Hematopoietic multipotent progenitor cell treated with erythropoietin and hydrocortisone succinate and interleukin-3 and kit ligand, for 4 days (in vitro differentiated cells): ENCODE measurements around the gene NFATC3.
"Not testable (repeated sequence)": the region's sequence is repeated elsewhere in the genome, so short reads cannot be mapped to it uniquely, and the experiment has no call there.

Source experiments
- DNase-seq: peaks from one replicate; pipeline ENCODE4 v3.0.0-alpha.2; 2015

The NFATC3 gene

DNA sequence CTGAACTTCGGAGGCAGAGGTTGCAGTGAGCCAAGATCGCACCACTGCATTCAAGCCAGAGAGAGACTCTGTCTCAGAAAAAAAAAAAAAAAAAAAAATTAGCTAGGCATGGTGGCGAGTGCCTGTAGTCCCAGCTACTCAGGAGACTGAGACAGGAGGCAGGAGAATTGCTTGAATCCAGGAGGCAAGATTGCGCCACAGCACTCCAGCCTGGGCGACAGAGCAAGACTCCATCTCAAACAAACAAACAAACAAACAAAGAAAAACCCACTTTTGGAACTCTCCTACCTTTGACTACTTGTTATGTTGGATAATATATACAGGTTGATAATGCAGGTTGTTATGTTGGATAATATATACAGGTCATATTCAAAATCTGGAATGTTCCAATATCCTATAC is 35.3 kb downstream of the NFATC3 start:
- not testable (repeated sequence) for DNase-seq

DNA sequence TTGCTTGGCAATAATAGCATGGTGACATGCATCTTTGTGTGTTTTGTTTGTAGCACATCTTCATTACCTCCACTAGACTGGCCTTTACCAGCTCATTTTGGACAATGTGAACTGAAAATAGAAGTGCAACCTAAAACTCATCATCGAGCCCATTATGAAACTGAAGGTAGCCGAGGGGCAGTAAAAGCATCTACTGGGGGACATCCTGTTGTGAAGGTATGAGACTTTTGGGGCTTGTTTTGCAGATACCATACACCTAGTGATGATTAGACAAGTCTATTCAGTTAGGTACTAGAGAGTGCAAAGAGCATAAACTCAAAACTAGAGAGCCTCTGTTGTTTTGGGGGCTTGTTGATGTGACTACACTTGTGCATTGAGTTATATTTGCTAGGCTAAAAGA is 41.2 kb downstream of the NFATC3 start:
- DNase-seq, result no peak

DNA sequence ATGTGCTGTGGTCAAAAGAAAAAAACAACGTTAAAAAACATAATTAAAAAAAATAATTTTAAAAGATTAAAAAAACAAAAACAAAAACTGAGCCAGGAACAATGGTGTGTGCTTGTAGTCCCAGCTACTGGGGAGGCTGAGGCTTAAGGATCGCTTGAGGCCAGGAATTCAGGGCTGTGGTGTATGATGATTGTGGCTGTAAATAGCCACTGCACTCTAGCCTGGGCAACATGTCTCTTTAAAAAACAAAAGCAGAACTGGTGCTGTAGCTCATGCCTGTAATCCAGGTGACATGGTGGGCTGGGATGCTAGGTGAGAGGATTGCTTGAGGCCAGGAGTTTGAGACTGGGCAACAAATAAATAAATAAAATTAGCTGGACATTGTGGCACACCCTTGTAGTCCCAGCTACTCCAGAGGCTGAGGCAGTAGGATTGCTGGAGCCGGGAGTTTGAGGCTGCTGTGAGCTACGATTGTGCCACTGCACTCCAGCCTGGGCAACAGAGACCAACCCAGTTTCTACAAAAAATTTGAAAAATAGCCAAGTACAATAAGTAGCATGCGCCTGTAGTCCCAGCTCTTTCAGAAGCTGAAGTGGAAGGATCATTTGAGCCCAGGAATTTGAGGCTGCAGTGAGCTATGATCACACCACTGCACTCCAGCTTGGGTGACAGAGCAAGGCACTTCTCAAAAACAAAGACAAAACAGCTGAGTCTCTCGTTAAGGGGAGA is 43.6 kb downstream of the NFATC3 start:
- no peak for DNase-seq

DNA sequence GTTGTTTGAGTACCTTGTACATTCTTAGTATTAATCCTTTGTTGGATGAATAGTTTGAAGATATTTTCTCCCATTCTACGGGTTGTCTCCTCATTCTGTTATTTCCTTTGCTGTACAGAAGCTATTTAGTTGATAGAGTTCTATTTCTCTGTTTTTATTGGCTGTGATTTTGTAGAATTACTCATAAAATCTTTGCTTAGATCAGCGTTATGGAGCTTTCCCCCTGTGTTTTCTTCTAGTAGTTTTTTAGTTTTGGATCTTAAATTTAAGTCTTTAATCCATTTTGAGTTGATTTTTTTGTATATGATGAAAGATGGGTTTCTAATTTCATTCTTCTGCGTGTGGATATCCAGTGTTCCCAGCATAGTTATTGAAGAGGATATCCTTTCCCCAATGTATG is 45.4 kb downstream of the NFATC3 start:
- no peak for DNase-seq

DNA sequence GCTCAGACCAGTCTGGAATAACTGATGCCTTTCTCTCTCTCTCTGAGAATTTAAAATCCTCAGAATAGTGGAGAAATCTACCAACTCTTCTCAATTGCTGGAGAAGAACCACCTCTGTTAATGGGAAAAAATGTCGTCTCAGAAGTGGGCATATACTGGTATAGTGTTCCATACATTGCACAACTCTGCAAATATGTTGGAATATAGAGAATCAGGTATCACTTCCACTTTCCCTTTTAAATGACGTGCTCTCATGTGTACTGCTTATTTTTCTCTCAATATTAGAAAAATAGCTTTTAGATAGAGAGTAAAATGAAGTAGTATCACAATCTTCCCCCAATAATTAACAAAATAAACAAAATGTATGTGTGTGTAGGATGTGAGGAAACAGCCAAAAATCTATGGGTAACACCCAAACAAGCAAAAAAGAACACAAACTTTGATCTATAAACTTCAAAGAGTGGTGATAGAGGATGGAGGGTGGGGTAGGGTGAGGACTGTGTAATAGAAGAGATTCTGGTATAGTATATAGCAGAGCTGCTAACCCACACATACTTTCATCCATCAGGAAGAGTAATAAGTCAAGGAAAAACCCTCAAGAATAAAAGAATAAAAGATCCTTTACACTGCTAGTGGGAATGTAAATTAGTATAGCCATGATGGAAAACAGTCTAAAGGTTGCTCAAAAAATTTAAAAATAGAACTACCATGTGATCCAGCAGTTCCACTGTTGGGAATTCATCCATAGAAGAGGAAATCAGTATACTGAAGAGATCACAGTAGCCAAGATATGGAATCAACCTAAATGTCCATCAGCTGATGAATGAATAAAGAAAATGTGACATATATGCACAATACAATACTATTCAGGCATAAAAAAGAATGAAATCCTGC is 46.9 kb downstream of the NFATC3 start:
- no peak for DNase-seq

DNA sequence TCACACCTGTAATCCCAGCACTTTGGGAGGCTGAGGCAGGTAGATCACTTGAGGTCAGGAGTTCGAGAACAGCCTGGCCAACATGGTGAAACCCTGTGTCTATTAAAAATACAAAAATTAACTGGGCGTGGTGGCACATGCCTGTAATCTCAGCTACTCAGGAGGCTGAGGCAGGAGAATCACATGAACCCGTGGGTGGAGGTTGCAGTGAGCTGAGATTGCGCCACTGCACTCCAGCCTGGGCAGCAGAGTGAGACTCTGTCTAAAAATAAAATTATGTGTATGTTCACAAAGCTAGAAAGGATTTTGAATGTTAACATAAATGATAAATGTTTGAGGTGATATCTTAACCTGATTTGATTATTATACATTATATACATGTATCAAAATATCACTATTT is 47.8 kb downstream of the NFATC3 start:
- not testable (repeated sequence) for DNase-seq

DNA sequence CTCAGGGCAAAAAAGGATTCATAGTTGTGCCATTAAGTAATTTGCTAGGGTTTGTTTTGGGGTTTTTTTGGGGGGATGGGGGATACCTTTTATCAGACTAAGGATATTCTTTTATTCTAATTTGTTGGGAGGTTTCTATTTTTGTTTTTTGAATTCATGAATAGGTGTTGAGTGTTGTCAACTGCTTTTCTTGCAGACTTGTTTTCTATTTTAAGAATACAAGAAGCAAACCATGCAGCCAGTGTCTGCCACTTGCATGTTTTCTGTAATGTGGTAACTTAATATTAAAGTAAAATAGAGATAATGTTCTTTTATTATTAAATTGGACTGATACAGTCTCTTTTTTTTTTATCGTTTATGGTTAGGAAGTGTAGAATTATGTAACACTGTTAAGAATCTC is 49.5 kb downstream of the NFATC3 start:
- DNase-seq, result no peak

DNA sequence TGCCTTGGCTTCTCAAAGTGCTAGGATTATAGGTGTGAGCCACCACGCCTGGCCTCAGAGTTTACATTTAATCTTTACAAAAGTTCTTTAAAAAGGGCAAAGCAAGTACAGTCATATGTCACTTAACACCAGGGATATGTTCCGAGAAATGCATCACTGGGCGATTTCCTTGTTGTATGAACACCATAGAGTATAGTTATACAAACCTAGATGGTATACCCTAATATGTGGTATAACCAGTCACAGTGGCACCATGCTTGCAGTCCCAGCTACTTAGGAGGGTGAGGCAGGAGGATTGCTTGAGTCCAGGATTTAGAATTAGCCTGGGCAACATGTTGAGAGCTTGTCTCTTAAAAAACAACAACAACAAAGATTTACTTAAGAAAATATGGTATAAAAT is 51.3 kb downstream of the NFATC3 start:
- no peak for DNase-seq

DNA sequence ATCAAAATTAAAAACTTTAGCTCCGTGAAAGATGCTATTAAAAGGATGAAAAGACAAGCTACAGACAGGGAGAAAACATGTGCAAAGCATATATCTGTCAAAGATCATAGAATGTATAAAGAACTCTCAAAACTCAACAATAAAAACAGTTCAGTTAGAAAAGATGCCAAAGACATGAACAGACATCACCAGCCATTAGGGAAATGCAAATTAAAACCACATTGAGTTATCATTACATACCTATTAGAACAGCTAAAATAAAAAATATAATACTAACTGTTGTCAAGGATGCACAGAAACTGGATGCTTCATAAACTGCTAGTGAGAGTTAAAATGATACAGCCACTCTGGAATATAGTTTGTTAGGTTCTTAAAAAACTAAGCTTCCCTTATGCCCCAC is 58.8 kb downstream of the NFATC3 start:
- no peak for DNase-seq

DNA sequence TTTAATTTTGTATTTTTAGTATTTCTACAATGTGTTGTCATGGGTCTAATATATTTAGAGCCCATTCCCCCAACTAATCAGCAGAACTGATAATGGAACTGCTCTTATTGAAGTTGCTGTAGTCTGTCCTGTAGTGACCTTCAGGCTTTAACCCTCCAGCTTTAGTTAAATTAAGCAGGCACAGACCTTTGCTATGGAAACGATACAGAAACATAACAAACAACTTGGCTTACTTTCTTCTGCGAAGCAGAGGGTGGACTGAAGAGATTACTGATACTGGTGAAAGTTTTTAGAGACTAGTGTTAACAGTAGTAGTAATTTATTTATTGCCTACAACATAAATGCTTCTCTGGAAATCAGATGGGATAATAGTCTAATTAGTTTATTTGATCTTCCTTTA is 61.4 kb downstream of the NFATC3 start:
- DNase-seq, result peak; percentile 42

DNA sequence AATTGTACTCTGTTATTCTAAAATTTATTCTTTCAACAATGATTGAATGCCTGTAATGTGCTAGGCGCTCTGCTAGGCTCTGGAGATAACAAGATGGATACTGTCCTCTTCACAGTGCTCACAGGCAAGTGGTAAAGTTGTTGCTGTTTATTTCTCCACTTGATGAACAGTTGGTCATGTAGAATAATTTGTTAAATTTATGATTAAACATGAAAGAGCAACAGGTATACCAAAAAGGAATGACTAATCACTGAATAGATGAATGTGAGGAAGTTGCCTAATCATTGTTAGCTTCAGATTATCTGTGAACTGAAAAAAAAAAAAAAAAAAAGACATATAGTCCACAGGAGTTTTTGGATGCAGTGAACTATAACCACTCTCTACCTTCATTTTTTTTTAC is 62.3 kb downstream of the NFATC3 start:
- DNase-seq, result peak; percentile 14

DNA sequence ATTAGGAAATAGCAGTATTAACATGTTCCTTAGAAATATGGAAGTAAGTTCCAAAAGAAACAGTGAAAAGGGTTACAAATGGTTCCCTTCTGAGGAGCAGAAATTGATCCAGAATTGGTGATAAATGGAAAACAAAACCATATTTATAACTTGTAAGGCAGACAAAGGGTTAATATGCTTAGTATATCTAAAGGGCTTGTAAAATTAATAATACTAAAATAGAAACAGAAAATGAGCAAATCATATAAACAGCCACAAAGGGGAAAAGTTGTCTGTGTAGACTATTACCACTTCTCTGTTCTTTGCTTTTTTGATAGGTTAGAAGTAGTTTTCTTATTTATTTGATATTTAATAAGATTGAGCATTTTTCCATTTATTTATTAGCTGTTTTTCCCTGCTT is 64.4 kb downstream of the NFATC3 start:
- no peak for DNase-seq

DNA sequence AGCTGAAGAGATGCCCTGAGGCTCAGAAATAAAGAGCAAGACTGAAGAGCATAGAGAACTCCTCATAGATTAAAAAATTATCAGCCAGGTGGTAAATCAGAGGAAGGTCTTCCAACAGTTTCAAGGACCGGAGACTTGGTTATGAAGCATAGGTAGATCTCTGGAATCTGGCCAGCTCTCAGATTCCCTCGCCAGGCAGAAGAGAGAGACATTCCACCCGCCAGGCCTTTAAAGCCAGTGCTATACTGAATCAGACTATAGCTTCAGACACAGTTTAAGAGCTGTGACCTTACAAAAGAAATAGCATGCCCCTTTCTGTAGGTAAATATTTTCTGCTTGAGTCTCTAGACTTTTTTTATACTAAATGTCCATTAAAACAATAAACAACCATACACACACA is 70.3 kb downstream of the NFATC3 start:
- no peak for DNase-seq

DNA sequence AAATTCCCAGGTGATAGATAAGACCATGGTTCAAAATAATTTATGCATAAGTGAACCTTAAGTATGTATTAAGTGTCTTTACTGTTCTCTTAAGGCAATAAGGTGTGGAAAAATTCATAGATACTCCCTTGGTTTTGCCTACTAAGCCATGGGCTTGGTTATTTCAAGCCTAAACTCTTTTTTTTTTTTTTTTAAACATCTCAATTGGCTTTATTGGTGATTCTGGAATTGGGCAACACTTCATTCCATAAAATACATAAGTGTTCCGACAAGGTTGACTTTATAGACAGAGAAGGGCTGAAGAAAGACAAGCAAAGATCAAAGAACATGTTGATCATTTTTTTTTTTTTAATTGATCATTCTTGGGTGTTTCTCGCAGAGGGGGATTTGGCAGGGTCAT is 77.2 kb downstream of the NFATC3 start:
- no peak for DNase-seq

DNA sequence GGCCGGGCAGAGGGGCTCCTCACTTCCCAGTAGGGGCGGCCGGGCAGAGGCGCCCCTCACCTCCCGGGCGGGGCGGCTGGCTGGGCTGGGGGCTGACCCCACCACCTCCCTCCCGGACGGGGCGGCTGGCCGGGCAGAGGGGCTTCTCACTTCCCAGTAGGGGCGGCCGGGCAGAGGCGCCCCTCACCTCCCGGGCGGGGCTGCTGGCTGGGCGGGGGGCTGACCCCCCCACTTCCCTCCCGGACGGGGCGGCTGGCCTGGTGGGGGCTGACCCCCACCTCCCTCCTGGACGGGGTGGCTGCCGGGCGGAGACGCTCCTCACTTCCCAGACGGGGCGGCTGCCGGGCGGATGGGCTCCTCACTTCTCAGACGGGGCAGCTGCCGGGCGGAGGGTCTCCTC is 78.1 kb downstream of the NFATC3 start:
- DNase-seq, result not testable (repeated sequence)

DNA sequence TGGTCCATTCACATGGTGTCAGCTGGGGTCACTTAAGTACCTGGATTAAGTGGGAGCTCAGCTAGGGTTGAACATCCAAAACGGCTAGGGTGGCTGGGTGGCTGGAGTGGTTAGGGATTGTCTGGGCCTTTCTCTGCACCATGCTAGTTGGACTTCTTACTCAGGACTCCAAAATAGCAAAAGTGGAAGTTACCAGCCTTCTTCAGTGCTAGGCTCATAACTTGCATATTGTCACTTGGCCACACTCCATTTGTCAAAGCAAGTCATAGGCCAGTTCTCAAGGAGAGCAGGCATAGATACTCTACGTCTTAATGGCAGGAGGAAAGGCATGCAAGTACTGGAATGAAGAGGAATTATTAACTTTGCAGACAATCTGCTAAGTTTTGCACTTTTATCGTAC is 81.1 kb downstream of the NFATC3 start:
- DNase-seq, result no peak

DNA sequence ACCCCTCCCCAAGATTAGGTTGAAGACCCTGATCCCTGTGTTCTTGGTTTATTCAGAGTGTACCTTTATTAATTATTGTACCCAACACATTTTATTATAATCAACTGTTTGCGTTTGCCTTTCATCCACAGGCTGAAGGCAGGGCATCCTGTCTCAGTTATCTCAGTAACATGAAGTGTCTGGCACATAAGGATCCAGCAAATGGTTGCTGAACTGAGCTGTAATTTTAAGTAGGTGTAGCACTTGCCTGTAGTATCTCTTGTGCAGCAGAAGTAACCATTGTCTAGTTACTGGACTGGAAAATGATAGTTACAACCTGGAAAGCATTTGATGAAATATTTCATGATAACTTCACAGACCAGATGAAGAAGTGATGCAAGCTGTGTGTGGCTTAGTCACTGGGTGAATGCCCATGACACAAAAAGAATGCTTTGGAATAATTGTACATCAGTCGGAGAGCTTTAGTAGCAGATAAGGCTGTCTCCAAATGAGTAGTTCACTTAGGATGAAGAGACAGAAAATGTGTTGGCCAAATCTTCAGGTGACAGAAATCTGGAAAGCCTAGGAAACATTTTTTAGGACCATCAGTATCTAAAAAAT is 94.1 kb downstream of the NFATC3 start:
- DNase-seq, result no peak

DNA sequence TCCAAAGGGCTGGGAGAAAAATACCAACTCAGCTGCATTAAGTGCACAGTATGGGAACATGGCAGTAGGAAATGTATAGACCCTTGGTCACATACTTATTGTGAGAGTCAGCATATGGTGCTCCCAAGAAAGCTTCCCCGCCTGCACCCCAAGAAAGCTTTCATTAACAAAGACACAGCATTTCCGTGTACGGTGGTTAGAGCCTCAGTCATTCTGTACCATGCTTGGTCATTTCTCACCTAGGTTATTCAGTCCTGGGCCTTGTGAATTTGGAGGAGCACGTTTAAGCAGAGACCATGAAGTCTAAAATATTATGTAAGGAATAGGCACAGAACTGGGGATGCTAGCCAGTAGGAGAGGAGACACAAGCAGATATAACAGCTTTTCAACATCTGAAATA is 94.7 kb downstream of the NFATC3 start:
- no peak for DNase-seq

DNA sequence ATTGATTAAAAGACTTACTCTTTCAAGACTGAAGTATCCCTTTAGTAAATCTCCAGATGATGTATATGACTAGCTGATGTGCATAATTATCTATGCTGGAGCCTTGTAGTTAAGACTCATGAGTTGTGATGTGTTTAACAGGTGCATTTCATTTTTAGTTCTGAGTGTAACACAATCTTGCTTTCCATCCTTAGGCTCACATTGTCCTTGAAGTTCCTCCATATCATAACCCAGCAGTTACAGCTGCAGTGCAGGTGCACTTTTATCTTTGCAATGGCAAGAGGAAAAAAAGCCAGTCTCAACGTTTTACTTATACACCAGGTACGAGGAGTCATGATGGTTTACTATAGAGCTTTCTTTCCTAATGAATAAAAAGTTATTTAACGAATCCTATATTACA is 97.9 kb downstream of the NFATC3 start:
- no peak for DNase-seq

DNA sequence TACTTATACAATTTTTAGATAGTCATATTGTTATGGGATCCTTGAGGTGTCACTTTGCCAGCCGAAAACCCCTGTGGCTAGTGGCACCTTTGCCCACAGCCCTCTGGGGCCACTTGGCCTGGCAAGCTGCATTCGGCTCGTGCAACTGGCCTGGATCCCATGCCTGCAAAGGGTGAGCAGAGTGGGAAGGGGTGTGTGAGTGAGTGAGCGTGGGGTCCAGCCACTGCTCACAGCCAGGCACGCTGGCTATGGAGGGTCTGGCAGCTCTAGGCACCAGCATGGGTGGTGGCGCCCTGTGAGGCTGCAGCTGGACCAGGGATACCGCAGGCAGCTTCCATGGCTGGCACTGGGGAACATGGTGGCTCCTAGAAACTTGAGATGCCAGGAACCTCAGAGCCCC is 101.7 kb downstream of the NFATC3 start:
- no peak for DNase-seq

DNA sequence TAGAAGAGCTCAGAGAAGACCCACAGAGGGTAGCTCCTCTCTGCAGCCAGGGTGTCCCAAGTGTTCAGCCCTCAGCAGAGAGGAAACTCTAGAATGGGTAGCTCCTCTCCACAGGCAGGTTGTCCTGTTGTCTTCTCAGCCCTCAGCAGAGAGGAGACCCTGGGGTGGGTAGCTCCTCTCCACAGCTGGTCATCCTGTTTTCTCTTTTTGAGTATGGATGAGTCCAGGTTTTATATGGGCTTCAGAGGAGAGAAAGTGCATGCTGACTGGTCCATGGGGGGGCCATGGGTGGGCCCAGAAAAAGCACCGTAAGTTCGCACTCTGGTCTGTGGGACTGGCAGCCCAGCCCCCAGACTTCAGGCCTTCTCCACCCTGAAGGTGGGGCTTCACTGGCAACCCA is 102.3 kb downstream of the NFATC3 start:
- DNase-seq, result no peak

DNA sequence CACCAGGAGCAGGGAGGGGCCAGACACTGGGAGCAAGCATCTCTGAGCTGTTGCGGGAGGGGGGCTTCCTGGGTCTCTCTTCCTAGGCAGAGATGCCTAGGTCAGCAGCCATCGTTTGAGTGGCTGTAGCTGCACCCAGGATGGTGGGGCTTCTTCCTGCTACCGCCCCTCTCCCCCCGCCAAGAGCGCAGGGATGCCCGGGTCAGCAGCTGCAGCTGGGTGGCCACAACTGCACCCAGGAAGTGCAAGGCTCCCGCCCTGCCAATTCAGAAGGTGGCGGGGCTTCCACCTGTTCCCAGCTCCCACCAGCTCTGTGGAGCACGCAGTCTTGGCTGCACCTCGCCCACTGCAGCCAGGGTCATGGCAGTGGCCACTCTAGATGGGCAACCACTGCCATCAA is 103.0 kb downstream of the NFATC3 start:
- DNase-seq, result no peak

DNA sequence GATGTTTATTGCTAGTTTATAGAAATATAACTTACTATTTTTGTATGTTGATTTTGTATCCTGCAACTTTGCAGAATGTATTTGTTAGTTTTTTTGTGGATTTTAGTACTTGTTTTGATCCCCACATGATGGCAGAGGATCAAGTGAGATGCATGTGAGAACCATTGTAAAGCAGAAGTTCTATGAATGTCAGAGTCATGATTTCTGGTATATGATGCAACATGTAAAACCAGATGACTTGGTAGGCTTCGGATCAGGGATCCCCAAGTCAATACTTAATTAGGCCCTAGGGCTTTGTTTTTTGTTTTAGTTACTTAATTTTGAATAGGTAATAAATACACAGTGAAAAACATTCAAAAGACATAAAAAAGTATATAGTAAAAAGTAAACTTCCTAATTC is 104.9 kb downstream of the NFATC3 start:
- peak; percentile 32 for DNase-seq
